Activated T-cell treated with anti-CD3 and anti-CD28 coated beads, Interleukin-2, amount 50 U/mL, for 4 hours (primary cell): ENCODE results near the gene DZIP1. TPM values are rescaled to one million over a fixed set of nuclear protein-coding genes. Genes with fewer than 3 reads are reported as not detected.
"Not testable (repeated sequence)": the region's sequence is repeated elsewhere in the genome, so short reads cannot be mapped to it uniquely, and the experiment has no call there.

Experiments
- ATAC-seq, 2 donors: fragments of 200-7000 bp; cut with Tn5 transposase; one replicate each; pipeline ENCODE4 v1.10.0; 2021
- DNase-seq: peaks from one replicate; pipeline ENCODE4 v3.0.0-alpha.2; 2020
- H3K27me3 Mint-ChIP-seq: one replicate; pipeline ENCODE4 v1.8.0; 2021; ENCODE audit warnings: low read depth, mixed read lengths
- H3K36me3 Mint-ChIP-seq: one replicate; pipeline ENCODE4 v1.8.0; 2022; ENCODE audit warnings: mixed read lengths; ENCODE audit not compliant: insufficient read depth
- H3K4me1 Mint-ChIP-seq: one replicate; pipeline ENCODE4 v1.8.0; 2021; ENCODE audit warnings: low read depth, mixed read lengths
- H3K4me3 Mint-ChIP-seq: one replicate; pipeline ENCODE4 v1.8.0; 2021; ENCODE audit warnings: mild to moderate bottlenecking, moderate library complexity, mixed read lengths
- H3K9me3 Mint-ChIP-seq: one replicate; pipeline ENCODE4 v1.8.0; 2021; ENCODE audit warnings: mixed read lengths
- total RNA-seq, 3 donors: library from RNA; stranded (reverse); gene quantifications; one replicate each; pipeline ENCODE4 v1.2.1, GENCODE V29; 2021

DZIP1 gene, protein sequence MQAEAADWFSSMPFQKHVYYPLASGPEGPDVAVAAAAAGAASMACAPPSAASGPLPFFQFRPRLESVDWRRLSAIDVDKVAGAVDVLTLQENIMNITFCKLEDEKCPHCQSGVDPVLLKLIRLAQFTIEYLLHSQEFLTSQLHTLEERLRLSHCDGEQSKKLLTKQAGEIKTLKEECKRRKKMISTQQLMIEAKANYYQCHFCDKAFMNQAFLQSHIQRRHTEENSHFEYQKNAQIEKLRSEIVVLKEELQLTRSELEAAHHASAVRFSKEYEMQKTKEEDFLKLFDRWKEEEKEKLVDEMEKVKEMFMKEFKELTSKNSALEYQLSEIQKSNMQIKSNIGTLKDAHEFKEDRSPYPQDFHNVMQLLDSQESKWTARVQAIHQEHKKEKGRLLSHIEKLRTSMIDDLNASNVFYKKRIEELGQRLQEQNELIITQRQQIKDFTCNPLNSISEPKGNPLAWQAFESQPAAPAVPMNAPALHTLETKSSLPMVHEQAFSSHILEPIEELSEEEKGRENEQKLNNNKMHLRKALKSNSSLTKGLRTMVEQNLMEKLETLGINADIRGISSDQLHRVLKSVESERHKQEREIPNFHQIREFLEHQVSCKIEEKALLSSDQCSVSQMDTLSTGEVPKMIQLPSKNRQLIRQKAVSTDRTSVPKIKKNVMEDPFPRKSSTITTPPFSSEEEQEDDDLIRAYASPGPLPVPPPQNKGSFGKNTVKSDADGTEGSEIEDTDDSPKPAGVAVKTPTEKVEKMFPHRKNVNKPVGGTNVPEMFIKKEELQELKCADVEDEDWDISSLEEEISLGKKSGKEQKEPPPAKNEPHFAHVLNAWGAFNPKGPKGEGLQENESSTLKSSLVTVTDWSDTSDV
- under 1 TPM in 2 of 3 donors, not detected in 1; 0.16 to 0.23 TPM for total RNA-seq

DNA sequence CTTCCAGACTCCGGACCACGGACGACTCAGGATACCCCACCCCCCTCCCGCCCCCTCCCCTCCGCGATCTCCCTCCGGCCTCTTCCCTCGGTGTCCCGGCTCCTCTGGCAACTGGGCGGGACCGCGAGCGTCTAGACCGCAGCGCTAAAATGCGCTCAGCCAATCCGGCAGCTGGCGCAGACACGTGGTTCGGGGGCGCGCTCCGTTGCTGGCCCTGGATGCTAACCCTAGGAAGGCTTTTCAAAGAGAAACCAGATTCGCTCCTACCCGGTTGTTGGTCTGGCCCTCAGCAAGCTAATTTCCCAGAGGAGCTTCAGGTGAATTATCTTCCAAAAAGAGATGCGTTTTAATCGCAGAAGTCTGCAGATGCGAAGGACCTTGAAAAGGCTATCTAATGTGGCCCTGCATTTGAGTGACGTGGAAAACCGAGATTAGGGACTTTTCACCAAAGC lies at the start of gene DZIP1:
Gene DZIP1 (minus strand): TSS at position 106 of the 452 bp plus-strand sequence. CDS start 2,677 bp downstream, outside the sequence.
- DNase-seq (no peak), ATAC-seq (peak; percentile 47 to 58)
- peak within 1 kb of the TSS; percentile 69 for H3K4me3 Mint-ChIP-seq
- H3K27me3 Mint-ChIP-seq: peaks cover 48% of the 10 kb centered on the region
- H3K36me3 Mint-ChIP-seq: no peaks in the 10 kb centered on the region
- H3K9me3 Mint-ChIP-seq: no peaks in the 10 kb centered on the region
- H3K4me1 Mint-ChIP-seq: peaks cover 10% of the 10 kb centered on the region

DNA sequence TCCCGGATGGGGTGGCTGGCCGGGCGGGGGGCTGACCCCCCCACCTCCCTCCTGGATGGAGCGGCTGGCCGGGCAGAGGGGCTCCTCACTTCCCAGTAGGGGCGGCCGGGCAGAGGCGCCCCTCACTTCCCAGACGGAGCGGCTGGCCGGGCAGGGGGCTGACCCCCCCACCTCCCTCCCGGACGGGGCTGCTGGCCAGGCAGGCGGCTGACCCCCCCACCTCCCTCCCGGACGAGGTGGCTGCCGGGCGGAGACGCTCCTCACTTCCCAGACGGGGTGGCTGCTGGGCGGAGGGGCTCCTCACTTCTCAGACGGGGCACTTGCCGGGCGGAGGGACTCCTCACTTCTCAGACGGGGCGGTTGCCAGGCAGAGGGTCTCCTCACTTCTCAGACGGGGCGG lies 46.5 kb upstream of the DZIP1 start:
- H3K4me3 Mint-ChIP-seq, H3K9me3 Mint-ChIP-seq, H3K27me3 Mint-ChIP-seq, DNase-seq, ATAC-seq: not testable (repeated sequence)
- Mint-ChIP-seq H3K4me1 (peaks cover 34% of the 10 kb centered on the region), H3K36me3 (peaks cover 21% of the 10 kb centered on the region)

DNA sequence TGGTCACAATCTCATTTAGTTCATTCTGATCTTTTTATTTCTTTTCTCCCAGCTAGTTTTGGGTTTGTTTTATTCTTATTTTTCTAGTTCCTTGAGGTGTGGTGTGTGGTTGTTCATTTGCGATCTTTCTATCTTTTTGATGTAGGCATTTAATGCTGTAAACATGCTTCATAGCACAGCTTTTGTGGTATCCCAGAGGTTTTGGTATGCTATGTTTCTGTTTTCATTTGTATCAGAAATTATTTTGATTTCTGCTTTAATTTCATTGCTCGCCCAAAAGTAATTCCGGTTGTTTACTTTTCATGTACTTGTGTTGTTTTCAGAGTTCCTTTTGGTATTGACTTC lies 45.0 kb upstream of the DZIP1 start:
- Mint-ChIP-seq H3K36me3 (peaks cover 27% of the 10 kb centered on the region), H3K4me1 (peaks cover 43% of the 10 kb centered on the region), H3K9me3 (no peaks in the 10 kb centered on the region), H3K4me3 (peak overlapping the region; percentile 25), H3K27me3 (no peaks in the 10 kb centered on the region)
- ATAC-seq (peak in 1 of 2 donors; percentile 34), DNase-seq (no peak)

DNA sequence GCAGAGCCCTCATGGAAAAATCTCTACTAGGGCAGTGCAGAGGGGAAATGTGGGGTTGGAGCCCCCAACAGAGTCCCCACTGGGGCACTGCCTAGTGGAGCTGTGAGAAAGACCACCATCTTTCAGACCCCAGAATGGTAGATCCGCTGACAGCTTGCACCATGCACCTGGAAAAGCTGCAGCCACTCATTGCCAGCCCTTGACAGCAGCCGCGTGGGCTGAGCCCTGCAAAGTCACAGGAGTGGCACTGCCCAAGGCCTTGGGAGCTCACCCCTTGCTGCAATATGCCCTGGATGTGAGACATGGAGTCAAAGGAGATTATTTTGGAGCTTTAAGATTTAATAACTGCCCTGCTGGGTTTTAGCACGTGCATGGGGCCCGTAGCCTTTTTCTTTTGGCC lies 40.5 kb upstream of the DZIP1 start:
- DNase-seq, H3K9me3 Mint-ChIP-seq, ATAC-seq, H3K27me3 Mint-ChIP-seq, H3K4me3 Mint-ChIP-seq: not testable (repeated sequence)
- peaks cover 73% of the 10 kb centered on the region for H3K4me1 Mint-ChIP-seq
- H3K36me3 Mint-ChIP-seq: peaks cover 40% of the 10 kb centered on the region

DNA sequence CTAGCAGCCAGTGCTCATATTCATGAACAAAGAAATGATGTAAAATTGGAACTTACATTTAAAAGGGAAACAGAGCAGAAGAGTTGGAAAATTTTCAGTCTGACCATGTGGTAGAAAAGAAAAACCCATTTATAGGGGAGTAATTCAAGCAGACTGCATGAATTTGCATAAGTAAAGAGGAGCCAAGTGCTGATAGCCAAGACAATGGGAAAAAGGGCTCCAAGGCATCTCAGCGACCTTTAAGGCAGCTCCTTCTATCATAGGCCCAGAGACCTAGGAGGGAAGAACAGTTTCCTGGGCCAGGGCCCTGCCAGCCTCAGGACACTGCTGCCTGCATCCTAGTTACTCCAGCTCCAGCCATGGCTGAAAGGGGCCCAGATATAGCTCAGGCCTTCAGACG lies 39.9 kb upstream of the DZIP1 start:
- DNase-seq (no peak), ATAC-seq (no peak)
- no peaks in the 10 kb centered on the region for H3K9me3 Mint-ChIP-seq
- no peaks in the 10 kb centered on the region for H3K27me3 Mint-ChIP-seq
- peaks cover 74% of the 10 kb centered on the region for H3K4me1 Mint-ChIP-seq
- no peak overlapping the region for H3K4me3 Mint-ChIP-seq
- H3K36me3 Mint-ChIP-seq: peaks cover 38% of the 10 kb centered on the region

DNA sequence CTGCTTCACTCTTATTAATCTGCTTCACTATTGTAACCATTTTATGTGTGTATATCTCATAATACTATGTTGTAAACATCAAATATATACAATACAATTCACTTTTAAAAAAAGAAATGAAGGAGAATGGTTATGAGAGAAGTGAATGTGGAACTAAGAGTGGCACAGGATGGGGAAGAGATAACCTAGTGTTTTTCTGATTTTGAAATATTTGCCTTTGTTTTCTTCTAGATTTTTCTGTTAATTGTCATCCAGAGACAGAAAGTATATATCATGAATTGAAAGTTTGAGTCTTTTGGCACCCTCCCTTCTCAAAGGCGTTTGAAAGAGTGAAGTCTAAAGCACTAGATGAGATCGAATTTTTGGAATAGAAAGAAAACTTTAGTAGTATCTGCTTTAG lies 35.2 kb upstream of the DZIP1 start:
- H3K27me3 Mint-ChIP-seq: no peaks in the 10 kb centered on the region
- peaks cover 25% of the 10 kb centered on the region for H3K36me3 Mint-ChIP-seq
- peak overlapping the region; percentile 31 for H3K4me3 Mint-ChIP-seq
- DNase-seq (no peak), ATAC-seq (no peak)
- peaks cover 71% of the 10 kb centered on the region for H3K4me1 Mint-ChIP-seq
- H3K9me3 Mint-ChIP-seq: no peaks in the 10 kb centered on the region

DNA sequence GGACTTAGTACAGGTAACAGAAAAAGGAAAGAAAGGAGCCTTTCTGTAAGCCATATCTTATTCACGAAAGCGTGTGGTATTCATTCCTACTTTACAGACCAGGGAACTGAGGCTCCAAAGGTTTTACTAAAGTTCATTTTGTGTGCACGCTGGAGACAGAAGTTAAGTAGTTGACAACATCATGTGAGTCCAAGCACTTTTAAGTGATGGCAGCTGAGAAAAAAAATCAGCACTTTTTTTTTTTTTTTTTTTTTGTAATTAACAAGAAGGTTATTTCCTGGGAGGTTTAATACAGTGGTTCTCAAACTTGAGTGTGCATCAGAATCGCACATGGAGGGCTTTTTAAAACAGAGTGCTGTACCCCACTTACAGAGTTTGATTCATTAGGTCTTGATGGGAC lies 34.5 kb upstream of the DZIP1 start:
- no peak for DNase-seq
- peaks cover 24% of the 10 kb centered on the region for H3K36me3 Mint-ChIP-seq
- H3K4me3 Mint-ChIP-seq: peak overlapping the region; percentile 98
- no peaks in the 10 kb centered on the region for H3K9me3 Mint-ChIP-seq
- no peak for ATAC-seq
- peaks cover 71% of the 10 kb centered on the region for H3K4me1 Mint-ChIP-seq
- no peaks in the 10 kb centered on the region for H3K27me3 Mint-ChIP-seq

DNA sequence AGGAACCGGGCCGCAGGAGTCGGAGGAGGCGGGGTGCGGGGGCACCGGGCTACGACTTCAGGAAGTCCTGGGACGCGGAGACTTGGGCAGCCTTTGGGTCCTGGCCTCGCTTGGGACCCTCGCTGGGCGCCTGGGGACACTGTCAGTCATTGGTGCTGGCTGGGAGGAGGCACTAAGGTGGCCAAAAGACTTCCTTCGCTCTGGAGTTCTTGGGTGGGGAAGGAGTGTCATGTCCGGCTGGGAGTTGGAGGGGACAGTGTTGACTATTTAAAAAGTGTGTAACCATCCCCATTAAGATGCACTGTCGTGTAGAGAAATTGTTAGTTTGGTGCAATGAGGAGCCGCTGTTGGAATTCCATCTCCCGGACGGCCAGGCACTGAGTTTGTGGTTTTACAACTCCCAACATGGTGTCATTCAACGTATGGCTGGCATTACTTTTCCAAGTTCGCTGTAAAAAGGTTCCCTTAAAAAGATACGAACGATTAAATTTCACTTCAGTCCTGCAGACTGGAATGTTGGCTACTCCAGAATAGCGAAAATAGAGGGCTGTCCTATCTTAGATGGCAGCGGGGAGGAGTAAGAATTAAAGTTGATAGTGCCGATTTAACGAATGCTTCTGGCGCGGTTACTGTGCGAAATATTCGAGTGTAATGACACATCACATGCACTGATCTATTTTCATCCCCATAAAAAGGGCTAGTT lies 33.2 kb upstream of the DZIP1 start:
- no peak for DNase-seq

DNA sequence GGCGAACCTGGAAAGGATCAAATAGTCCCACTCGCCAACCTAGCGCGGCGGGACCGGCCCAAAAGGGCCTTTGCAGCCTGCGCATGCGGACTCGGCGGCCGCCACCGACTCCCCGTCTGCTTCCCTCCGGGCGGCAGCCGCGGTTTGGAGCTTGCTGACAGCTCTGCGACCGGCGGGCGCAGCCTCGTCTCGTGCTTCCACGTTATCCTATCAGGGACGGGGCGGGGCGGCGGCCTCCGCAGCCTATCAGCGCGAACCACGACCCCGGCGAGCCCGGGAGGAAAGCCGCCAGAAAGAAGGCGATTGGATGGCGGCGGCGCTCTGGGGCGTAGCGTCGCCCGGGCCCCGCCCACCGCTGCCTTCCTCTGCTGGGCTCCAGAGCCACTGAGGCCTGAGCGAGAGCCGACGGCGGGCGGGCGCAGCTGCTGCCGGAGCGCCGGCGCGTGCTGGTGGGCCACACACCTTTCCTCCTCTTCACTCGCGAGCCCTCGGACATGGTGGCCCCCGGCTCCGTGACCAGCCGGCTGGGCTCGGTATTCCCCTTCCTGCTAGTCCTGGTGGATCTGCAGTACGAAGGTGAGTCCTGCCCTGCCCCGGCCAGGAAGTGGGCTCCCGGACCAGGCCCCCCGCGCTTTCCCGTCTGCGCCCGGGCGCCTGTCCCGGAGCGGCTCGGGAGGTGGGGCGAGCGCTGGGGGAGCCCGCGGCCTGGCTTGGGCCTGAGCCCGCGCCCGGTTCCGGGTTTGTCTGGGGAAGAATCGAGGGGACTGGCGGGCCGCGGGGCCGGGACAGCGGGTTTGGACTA lies 32.5 kb upstream of the DZIP1 start, which contains the start of gene DNAJC3:
Gene DNAJC3 (plus strand): TSS at position 378 of the 802 bp plus-strand sequence. CDS start 117 bp downstream, at position 495.
- Mint-ChIP-seq H3K36me3 (peaks cover 26% of the 10 kb centered on the region), H3K4me1 (peaks cover 60% of the 10 kb centered on the region)

More for the DNA sequence above, 33.2 kb upstream of the DZIP1 start:
- Mint-ChIP-seq H3K9me3 (peaks cover 7% of the 10 kb centered on the region), H3K27me3 (no peaks in the 10 kb centered on the region), H3K36me3 (peaks cover 27% of the 10 kb centered on the region), H3K4me1 (peaks cover 68% of the 10 kb centered on the region), H3K4me3 (peak overlapping the region; percentile 98)
- no peak for ATAC-seq

DNA sequence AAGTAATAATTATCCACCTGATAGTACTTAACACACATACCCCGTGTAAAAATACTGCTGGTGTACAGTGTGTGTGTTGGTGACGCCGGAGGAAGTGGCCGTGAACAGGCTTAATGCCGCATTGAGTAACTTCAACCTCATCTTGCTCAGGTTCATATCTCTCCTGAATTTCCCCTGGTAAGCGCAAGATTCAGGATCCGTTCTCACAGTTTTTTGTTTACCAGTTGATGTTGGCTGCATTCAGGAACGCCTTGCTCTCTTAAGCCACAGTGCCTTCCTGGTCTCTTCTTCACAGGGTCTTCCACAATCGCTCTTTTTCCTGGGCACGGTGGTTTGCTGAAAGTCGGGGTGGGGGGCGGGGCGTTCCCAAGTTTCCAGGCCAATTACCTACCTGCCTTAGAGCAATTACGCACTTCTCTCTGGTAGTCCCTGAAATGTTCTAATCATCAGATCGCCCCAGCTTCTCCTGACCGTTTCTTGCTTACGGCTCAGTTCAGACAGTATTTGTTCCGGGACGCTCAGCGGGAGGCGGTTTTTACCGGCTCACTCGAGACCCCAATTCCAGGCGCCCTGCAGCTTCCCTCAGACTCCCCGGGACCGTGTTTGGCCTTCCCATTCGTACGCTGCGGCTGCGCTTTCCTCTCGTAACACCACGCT lies 31.7 kb upstream of the DZIP1 start:
- Mint-ChIP-seq H3K27me3 (no peaks in the 10 kb centered on the region), H3K9me3 (peaks cover 12% of the 10 kb centered on the region), H3K4me1 (peaks cover 55% of the 10 kb centered on the region), H3K4me3 (peak overlapping the region; percentile 98), H3K36me3 (peaks cover 22% of the 10 kb centered on the region)
- DNase-seq: no peak
- ATAC-seq: peak; percentile 2

More for the DNA sequence above, 32.5 kb upstream of the DZIP1 start, which contains the start of gene DNAJC3:
- Mint-ChIP-seq H3K9me3 (peaks cover 10% of the 10 kb centered on the region), H3K4me3 (peak within 1 kb of the TSS; percentile 98), H3K27me3 (no peaks in the 10 kb centered on the region)
- peak; percentile 96 to 98 for ATAC-seq
- DNase-seq: peak; percentile 98

DNA sequence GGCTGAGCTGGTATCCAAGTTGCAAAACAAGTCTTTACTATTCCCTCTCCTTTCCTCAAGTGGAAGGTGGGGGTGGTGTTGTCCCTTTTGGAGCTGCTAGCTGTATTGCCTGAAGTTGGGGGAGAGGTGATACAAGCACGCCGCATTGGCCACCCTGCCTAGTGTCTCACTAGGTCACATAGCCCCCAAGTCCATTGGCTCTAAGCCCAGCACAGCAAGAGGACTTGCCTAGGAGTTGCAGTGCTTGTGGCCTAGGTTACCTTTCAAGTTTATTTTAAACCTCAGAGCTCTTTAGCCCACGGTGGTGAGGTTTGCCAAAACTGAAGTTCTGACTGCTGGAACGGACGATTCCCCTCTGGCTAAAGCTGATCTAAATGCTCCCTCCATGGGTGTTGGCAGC lies 27.1 kb upstream of the DZIP1 start:
- Mint-ChIP-seq H3K36me3 (peaks cover 16% of the 10 kb centered on the region), H3K9me3 (peaks cover 43% of the 10 kb centered on the region), H3K4me1 (peaks cover 24% of the 10 kb centered on the region), H3K4me3 (no peak overlapping the region), H3K27me3 (no peaks in the 10 kb centered on the region)
- no peak for ATAC-seq
- DNase-seq: no peak

DNA sequence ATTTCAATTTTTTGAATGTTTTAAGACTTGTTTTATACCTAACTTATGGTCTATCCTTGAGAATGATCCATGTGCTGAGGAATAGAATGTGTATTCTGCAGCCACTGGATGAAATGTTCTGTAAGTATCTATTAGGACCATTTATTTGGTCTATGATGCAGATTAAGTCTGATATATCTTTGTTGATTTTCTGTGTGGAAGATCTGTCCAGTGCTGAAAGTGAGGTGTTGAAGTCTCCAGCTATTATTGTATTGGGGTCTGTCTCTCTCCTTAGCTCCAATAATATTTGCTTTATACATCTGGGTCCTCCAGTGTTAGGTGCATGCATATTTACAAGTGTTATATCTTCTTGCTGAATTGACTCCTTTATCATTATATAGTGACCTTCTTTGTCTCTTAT lies 22.7 kb upstream of the DZIP1 start:
- H3K9me3 Mint-ChIP-seq: peaks cover 59% of the 10 kb centered on the region
- not testable (repeated sequence) for H3K36me3 Mint-ChIP-seq, ATAC-seq, H3K27me3 Mint-ChIP-seq, H3K4me3 Mint-ChIP-seq, H3K4me1 Mint-ChIP-seq, DNase-seq

DNA sequence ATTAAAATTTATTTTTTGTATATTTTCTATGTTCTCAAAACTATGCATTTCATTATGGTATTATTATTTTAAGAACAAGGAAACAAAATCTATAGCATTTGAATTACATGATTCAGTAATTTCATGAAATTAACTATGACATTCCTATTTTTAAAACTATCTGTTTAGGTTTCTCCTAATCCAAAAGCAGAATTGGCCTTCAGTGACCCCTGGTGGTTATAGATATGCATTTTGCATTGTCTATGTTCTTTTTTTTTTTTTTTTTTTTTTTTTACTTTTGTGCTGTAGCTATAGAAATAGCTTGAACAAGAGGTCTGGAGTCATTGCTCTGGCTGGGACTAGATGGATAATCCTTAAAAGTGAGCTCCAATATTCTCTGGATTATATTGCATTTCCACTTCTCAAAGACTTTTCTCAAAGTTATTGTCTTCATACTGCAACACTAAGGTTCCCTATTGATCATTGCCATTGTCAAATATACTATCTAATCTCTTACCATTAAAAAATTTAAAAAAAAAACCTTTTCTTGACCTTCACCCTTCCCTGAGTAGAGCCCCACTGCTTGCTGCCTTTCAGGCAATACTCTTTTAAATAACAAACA lies 16.6 kb upstream of the DZIP1 start:
- Mint-ChIP-seq H3K9me3 (peaks cover 19% of the 10 kb centered on the region), H3K36me3 (no peaks in the 10 kb centered on the region)
- no peak for ATAC-seq

More for the DNA sequence above, 16.6 kb upstream of the DZIP1 start:
- H3K4me3 Mint-ChIP-seq: no peak overlapping the region
- no peaks in the 10 kb centered on the region for H3K4me1 Mint-ChIP-seq
- DNase-seq: no peak
- H3K27me3 Mint-ChIP-seq: peaks cover 12% of the 10 kb centered on the region
